ENCODE data around the gene SH3RF3. TPM values are rescaled to one million over a fixed set of nuclear protein-coding genes. Genes with fewer than 3 reads are reported as not detected.

SH3RF3 gene
- total RNA-seq, 1 experiment from 2014 or later: 0.34 TPM

DNA sequence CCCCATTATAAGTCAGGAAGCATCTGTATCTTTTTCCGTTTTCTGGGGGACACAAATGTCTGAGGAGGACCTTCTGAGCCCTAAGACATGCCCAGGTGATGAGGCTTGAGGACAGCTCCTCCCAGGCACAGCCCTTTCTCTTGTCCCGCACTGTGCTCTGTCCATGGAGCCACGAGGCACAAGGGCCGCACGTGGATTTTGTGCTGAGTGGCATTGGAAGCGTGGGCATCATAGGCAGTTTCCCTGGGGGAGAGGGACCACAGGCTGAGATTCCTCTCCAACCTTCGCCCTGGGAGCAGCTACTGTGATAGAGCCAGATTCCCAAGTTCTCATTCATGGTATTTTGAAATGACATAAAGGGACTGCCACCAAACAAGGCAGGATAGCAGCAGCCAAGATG lies 139.9 kb downstream of the SH3RF3 start:
- Histone ChIP-seq H4K20me1 (ENCODE audit: insufficient read depth, low read depth, low read length) (no peaks in the 10 kb centered on the region; the same call in 1 of the 2 replicates), H3K36me3 (ENCODE audit: insufficient read depth, low read length) (no peaks in the 10 kb centered on the region), H3K27ac (ENCODE audit: low read length) (no peak overlapping the region), H3K27me3 (ENCODE audit: low read length) (0 out of 2 replicates have a peak, but pooled peaks cover 3% of the 10 kb centered on the region), H3K9ac (ENCODE audit: low read length) (no peak overlapping the region), H3K79me2 (ENCODE audit: low read length) (no peaks in the 10 kb centered on the region), H3K4me2 (ENCODE audit: low read depth, low read length, poor library complexity, severe bottlenecking) (no peak overlapping the region), H3K4me3 (ENCODE audit: low read length) (no peak overlapping the region), H2AFZ (ENCODE audit: low read length) (no peak overlapping the region), H3K9me3 (ENCODE audit: low read length) (no peaks in the 10 kb centered on the region), H3K9me2 (replicated peaks; ENCODE audit: insufficient read depth, low read length) (no peaks in the 10 kb centered on the region), H3K4me1 (ENCODE audit: low read length) (peaks cover 12% of the 10 kb centered on the region)
- DNase-seq: no peak

DNA sequence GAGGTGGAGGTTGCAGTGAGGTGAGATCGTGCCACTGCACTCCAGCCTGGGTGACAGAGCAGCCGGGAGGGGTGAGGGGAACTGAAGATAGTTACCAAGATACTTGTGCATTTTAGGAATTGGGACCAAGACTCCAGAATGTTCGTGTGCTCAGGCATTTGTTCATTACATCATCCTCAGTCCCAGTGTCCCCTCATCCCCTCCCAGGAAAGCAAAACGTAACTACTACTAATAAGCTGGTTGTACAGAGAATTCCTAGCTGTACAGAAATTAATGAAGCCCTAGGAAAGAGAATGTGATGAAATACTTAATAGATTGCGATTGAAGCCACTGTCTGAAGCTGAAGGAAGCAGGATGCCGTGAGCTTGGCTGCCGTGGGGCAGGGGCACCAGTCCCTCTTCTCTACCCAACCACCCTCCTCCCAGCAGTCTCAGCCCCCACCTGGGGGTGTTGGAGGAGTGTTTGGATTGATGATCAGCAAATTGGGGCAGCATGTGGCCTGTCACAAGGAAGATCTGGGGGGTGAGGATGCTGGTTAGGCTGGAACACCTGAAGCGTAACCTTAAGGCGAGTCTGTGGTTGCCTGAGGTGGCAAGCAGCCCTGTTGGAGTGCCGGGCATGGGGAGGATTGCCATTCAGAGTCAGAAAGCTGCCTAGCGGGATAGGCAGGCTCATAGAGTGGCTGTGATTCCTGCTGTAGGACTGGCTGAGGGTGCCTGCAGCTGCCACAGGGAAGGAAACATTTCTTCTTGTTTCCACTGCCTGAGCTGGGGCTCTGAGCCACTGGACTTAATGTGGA lies 140.9 kb downstream of the SH3RF3 start:
- H3K4me2 ChIP-seq (ENCODE audit: low read depth, low read length, poor library complexity, severe bottlenecking): no peak overlapping the region
- no peaks in the 10 kb centered on the region for H3K9me3 ChIP-seq (ENCODE audit: low read length)
- H3K79me2 ChIP-seq (ENCODE audit: low read length): no peaks in the 10 kb centered on the region
- H2AFZ ChIP-seq (ENCODE audit: low read length): no peak overlapping the region
- no peak overlapping the region for H3K9ac ChIP-seq (ENCODE audit: low read length)
- no peaks in the 10 kb centered on the region for H3K36me3 ChIP-seq (ENCODE audit: insufficient read depth, low read length)
- DNase-seq: no peak
- H3K4me1 ChIP-seq (ENCODE audit: low read length): peaks cover 12% of the 10 kb centered on the region
- no peak overlapping the region for H3K27ac ChIP-seq (ENCODE audit: low read length)
- H4K20me1 ChIP-seq (ENCODE audit: insufficient read depth, low read depth, low read length): no peaks in the 10 kb centered on the region; the same call in 1 of the 2 replicates
- H3K27me3 ChIP-seq (ENCODE audit: low read length): 0 out of 2 replicates have a peak, but pooled peaks cover 3% of the 10 kb centered on the region
- H3K9me2 ChIP-seq (replicated peaks; ENCODE audit: insufficient read depth, low read length): no peaks in the 10 kb centered on the region
- no peak overlapping the region for H3K4me3 ChIP-seq (ENCODE audit: low read length)

GRCh38 chr2:109270505-109271312 lies 141.7 kb downstream of the SH3RF3 start:
- Histone ChIP-seq H3K36me3 (ENCODE audit: insufficient read depth, low read length) (no peaks in the 10 kb centered on the region), H3K27ac (ENCODE audit: low read length) (no peak overlapping the region), H3K9ac (ENCODE audit: low read length) (no peak overlapping the region), H3K27me3 (ENCODE audit: low read length) (0 out of 2 replicates have a peak, but pooled peaks cover 3% of the 10 kb centered on the region), H3K4me2 (ENCODE audit: low read depth, low read length, poor library complexity, severe bottlenecking) (no peak overlapping the region), H4K20me1 (ENCODE audit: insufficient read depth, low read depth, low read length) (no peaks in the 10 kb centered on the region; the same call in 1 of the 2 replicates), H3K9me3 (ENCODE audit: low read length) (no peaks in the 10 kb centered on the region), H3K4me3 (ENCODE audit: low read length) (no peak overlapping the region), H3K9me2 (replicated peaks; ENCODE audit: insufficient read depth, low read length) (no peaks in the 10 kb centered on the region), H2AFZ (ENCODE audit: low read length) (no peak overlapping the region), H3K4me1 (ENCODE audit: low read length) (peaks cover 6% of the 10 kb centered on the region), H3K79me2 (ENCODE audit: low read length) (no peaks in the 10 kb centered on the region)
- DNase-seq: no peak

DNA sequence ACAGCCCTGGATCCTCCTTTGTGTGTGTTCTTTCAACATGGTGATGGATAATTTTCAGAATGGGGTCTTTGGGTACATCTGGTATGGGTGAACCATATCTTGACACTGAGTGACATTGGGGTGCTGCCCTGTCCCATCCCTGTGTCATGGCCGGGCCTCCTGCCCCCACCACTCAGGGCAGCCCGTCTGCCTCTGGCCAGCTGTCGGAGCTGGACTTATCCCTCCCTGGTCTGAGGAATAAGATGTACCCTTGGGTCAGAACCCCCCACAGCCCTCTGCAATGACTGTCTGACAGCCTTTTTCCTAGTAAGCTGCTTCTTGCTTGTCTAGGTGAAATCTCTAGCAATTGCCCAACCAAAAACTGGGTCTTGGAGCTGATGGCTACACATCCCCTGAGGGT lies 142.9 kb downstream of the SH3RF3 start:
- H3K27me3 ChIP-seq (ENCODE audit: low read length): no peaks in the 10 kb centered on the region
- H4K20me1 ChIP-seq (ENCODE audit: insufficient read depth, low read depth, low read length): no peaks in the 10 kb centered on the region; the same call in 1 of the 2 replicates
- H3K4me2 ChIP-seq (ENCODE audit: low read depth, low read length, poor library complexity, severe bottlenecking): no peak overlapping the region
- no peaks in the 10 kb centered on the region for H3K4me1 ChIP-seq (ENCODE audit: low read length)
- DNase-seq: no peak
- no peaks in the 10 kb centered on the region for H3K36me3 ChIP-seq (ENCODE audit: insufficient read depth, low read length)
- no peaks in the 10 kb centered on the region for H3K9me2 ChIP-seq (replicated peaks; ENCODE audit: insufficient read depth, low read length)
- H3K27ac ChIP-seq (ENCODE audit: low read length): no peak overlapping the region
- no peak overlapping the region for H2AFZ ChIP-seq (ENCODE audit: low read length)
- H3K9ac ChIP-seq (ENCODE audit: low read length): no peak overlapping the region
- H3K9me3 ChIP-seq (ENCODE audit: low read length): no peaks in the 10 kb centered on the region
- no peaks in the 10 kb centered on the region for H3K79me2 ChIP-seq (ENCODE audit: low read length)
- no peak overlapping the region for H3K4me3 ChIP-seq (ENCODE audit: low read length)

- Histone ChIP-seq H3K4me3 (ENCODE audit: low read length) (no peak overlapping the region), H3K27me3 (ENCODE audit: low read length) (no peaks in the 10 kb centered on the region), H3K9me2 (replicated peaks; ENCODE audit: insufficient read depth, low read length) (no peaks in the 10 kb centered on the region), H3K27ac (ENCODE audit: low read length) (no peak overlapping the region), H3K4me2 (ENCODE audit: low read depth, low read length, poor library complexity, severe bottlenecking) (no peak overlapping the region), H2AFZ (ENCODE audit: low read length) (no peak overlapping the region), H3K4me1 (ENCODE audit: low read length) (no peaks in the 10 kb centered on the region), H4K20me1 (ENCODE audit: insufficient read depth, low read depth, low read length) (no peaks in the 10 kb centered on the region; the same call in 1 of the 2 replicates), H3K9ac (ENCODE audit: low read length) (no peak overlapping the region), H3K79me2 (ENCODE audit: low read length) (no peaks in the 10 kb centered on the region), H3K9me3 (ENCODE audit: low read length) (no peaks in the 10 kb centered on the region), H3K36me3 (ENCODE audit: insufficient read depth, low read length) (no peaks in the 10 kb centered on the region)
- no peak for DNase-seq
Measured at GRCh38 chr2:109272461-109272860, 143.5 kb downstream of the SH3RF3 start.

DNA sequence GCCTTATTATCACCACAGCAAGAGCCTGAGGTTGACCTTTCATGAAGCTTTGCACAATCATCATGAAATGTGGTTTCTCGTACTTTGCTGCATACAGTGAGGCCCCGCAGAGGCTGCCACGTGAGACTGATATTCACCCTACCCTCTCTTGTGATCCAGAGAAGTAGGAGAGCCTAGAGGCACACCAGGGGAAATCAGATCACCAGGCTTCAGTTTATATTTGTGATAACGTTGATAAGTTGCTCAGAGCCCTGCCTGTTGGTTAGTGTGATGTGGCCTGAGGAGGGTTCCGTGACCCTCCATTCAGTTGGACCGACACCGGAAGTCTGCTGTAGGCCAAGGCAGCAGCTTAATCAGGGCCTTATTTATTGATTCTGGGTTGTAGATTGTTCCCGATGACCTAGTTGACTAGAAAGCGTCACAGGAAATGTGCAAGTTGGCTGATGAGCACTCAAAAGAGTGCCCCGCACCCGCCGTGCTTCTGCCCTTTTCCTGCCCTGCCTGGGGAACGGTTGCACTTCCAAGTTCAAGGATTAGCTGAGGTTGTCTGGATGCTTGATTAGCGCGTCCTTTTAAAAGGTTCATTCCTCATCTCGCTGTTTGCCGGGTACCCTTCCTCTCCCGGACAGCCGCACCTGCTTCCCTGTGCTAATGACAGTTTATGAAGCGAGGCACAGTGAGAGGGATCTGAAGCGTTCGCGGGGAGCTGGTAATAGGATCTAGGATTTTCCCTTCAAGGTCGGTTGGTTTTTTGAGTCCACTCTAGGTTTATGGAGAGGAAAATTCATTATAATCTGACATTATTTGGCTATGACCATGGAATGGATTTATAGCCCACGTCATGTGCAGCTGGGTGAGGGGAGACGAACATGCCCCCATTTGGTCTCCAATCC lies 146.4 kb downstream of the SH3RF3 start:
- Histone ChIP-seq H2AFZ (ENCODE audit: low read length) (no peak overlapping the region), H3K9ac (ENCODE audit: low read length) (no peak overlapping the region), H3K9me2 (replicated peaks; ENCODE audit: insufficient read depth, low read length) (no peaks in the 10 kb centered on the region), H3K4me2 (ENCODE audit: low read depth, low read length, poor library complexity, severe bottlenecking) (no peak overlapping the region), H3K4me1 (ENCODE audit: low read length) (no peaks in the 10 kb centered on the region), H4K20me1 (ENCODE audit: insufficient read depth, low read depth, low read length) (no peaks in the 10 kb centered on the region), H3K36me3 (ENCODE audit: insufficient read depth, low read length) (no peaks in the 10 kb centered on the region), H3K9me3 (ENCODE audit: low read length) (no peaks in the 10 kb centered on the region), H3K27ac (ENCODE audit: low read length) (no peak overlapping the region), H3K27me3 (ENCODE audit: low read length) (no peaks in the 10 kb centered on the region), H3K79me2 (ENCODE audit: low read length) (no peaks in the 10 kb centered on the region), H3K4me3 (ENCODE audit: low read length) (no peak overlapping the region)
- DNase-seq: no peak

- Histone ChIP-seq H2AFZ (ENCODE audit: low read length) (no peak overlapping the region), H3K79me2 (ENCODE audit: low read length) (no peaks in the 10 kb centered on the region), H3K9ac (ENCODE audit: low read length) (no peak overlapping the region), H3K9me2 (replicated peaks; ENCODE audit: insufficient read depth, low read length) (no peaks in the 10 kb centered on the region), H3K4me2 (ENCODE audit: low read depth, low read length, poor library complexity, severe bottlenecking) (no peak overlapping the region), H3K27ac (ENCODE audit: low read length) (no peak overlapping the region), H4K20me1 (ENCODE audit: insufficient read depth, low read depth, low read length) (no peaks in the 10 kb centered on the region), H3K36me3 (ENCODE audit: insufficient read depth, low read length) (no peaks in the 10 kb centered on the region), H3K27me3 (ENCODE audit: low read length) (no peaks in the 10 kb centered on the region), H3K4me1 (ENCODE audit: low read length) (peaks cover 13% of the 10 kb centered on the region), H3K9me3 (ENCODE audit: low read length) (no peaks in the 10 kb centered on the region), H3K4me3 (ENCODE audit: low read length) (no peak overlapping the region)
- DNase-seq: no peak
Measured at GRCh38 chr2:109277406-109277805, 148.4 kb downstream of the SH3RF3 start.
